Mammary microvascular endothelial cell (primary cell): ENCODE results near the gene SERTAD4. TPM values are rescaled to one million over a fixed set of nuclear protein-coding genes. Genes with fewer than 3 reads are reported as not detected.

Source experiments
- total RNA-seq: library from RNA; depleted of rRNA; stranded (reverse); fragments of >200 nt; gene quantifications from 2 replicates; pipeline ENCODE4 v1.2.3, GENCODE V29; 2015

Gene SERTAD4
- total RNA-seq, result 1.9 and 2.4 TPM in 2 replicates

GRCh38 chr1:210232511-210233215 lies at the start of gene SERTAD4:
TSS of gene SERTAD4 (plus strand) at chr1:210232796. CDS start at chr1:210237961, 5,165 bp downstream.

Other genes starting within 250 kb of the SERTAD4 start
- 1.7 and 1.8 TPM in 2 replicates for gene HHAT, start 96.1 kb downstream of the SERTAD4 start, total RNA-seq